GM18507 (cell line): ENCODE measurements around the gene CRACR2A.

Source experiments
- DNase-seq: peaks from one replicate; pipeline ENCODE4 v3.0.0; 2011; ENCODE audit warnings: low read depth; ENCODE audit not compliant: insufficient read length; ENCODE audit errors: extremely low spot score
- FAIRE-seq: peaks from 2 replicates; lab custom pipeline; 2011; peaks lifted over from hg19 to GRCh38; lab: Jason Lieb, UNC

CRACR2A gene

DNA sequence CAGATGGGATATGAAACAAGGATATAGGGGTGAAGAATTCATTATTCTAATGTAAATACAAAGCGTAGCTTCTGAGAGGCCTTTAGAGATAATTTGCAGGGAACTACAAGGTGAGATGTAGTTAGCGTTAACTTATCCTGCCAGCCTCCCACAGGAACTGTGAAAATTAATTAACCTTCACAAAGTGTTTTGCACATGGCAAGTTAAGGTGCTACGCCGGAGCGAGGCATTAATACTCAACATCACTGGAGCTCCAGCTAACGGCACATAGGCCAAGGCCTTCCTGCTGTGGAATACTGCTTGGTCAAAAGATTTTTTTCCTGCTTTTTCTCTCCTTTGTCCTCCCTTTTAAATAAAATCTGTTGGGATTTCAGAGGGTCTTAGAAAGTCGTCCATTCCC, 86.5 kb downstream of the CRACR2A start:
- DNase-seq: no peak
- no peak for FAIRE-seq

DNA sequence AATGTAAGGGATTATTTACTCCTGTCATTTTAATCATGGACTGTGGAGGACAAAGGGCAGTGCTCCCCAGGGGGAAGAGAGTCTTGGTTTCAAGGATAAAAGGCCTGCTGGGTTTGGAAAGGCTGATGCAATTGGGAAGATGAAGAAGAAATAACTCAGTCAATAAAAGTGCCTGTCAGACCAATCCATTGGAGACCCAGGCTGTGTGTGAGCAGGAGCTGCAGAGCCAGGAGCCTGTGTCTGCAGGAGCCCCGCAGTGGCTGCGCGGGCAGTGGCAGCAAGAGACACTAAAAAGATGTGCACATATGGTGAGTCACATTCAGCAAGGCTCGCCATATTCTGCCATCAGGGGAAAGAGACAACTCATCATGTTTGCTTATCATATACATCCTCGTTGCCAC, 90.4 kb downstream of the CRACR2A start:
- no peak for FAIRE-seq
- DNase-seq: no peak

DNA sequence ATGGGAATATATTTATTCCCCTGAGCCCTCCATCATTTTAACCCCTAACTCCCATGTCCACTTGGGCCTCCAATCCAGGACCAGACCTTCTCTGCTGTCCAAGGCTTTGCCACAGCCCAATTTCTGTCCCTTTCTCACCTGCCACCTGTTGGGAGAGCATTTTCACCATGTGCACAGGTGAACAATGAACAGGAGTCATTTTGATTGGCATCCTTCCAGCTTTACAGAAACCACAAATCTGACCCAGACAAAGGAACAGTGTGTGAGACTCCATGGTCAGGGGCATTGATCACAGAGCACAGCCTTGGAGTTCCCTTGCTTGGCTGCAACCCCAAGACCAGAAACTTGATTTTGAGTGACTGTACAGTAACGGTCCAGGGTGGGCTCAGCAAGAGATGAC, 91.9 kb downstream of the CRACR2A start:
- DNase-seq (no peak), FAIRE-seq (no peak)

DNA sequence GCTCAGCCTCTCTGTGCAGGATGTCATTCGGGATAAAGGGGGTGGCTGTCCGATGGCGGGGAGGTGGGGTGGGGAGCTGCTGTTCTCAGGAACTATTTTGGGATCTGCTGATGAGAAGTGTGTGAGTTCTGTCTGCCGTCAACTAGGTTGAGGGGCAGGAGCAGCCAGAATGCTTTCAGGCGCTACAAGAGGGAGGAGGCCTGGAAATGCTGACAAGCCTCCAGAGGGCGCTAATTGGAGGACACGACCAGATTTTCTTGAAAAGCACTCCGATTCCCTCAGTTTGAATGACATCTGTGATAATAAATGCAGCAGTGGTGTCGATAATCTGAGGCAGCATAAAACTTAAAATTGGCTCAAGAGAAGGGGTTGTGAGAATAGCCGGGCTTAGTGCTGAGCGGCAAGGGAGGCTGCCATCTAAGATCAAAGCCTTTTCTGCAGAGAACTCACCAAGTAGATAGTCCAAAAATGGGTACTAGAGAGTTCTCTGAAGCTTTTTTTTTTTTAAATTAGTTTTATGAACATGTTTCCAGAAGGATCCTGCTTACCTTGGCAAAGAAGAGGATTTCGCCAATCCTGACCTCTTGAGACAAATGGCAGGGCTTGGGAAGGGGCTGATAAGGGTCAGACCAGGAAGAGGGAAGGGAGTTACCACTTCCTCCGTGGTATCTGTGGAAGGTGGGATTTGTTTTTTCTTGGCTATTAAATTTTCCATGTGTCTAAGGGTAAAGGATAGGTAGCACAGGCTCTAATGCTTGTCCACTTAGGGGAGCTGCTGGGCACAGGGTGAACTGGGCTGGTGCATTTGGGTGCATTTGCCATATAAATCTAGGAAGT, 94.4 kb downstream of the CRACR2A start:
- no peak for FAIRE-seq

DNA sequence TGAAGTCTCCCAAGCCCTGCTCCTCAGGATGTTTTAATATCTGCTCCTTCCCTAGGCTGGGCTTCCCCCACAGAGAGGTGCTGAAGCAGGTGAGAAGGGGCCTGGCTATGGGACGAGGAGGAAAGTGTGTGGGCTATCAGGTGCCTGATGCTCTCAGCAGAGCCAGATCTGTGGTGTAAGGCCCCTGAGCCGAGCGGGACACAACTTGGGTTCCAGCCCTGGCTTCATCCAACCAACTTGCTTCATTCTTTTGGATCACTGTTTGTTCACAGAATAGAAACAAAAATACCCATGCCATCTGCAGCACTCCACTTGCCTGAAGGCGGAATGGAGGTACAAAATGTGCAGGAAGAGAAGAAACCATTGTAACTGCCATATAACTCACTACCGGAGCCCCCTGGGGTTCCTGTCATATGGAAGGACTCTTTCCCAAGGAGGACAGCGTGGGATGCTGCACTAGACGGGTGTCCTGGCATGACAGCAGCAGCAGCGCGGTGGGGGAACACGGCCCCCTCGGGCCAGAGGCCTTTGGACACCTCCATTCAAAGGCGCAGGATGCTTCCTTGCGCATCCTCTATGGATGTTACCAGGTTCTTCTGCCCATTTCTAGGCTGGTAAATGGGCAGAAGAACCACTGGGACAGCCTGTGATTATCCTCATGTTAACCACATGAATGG, 95.8 kb downstream of the CRACR2A start:
- DNase-seq (no peak), FAIRE-seq (no peak)

More for the DNA sequence above, 94.4 kb downstream of the CRACR2A start:
- no peak for DNase-seq

DNA sequence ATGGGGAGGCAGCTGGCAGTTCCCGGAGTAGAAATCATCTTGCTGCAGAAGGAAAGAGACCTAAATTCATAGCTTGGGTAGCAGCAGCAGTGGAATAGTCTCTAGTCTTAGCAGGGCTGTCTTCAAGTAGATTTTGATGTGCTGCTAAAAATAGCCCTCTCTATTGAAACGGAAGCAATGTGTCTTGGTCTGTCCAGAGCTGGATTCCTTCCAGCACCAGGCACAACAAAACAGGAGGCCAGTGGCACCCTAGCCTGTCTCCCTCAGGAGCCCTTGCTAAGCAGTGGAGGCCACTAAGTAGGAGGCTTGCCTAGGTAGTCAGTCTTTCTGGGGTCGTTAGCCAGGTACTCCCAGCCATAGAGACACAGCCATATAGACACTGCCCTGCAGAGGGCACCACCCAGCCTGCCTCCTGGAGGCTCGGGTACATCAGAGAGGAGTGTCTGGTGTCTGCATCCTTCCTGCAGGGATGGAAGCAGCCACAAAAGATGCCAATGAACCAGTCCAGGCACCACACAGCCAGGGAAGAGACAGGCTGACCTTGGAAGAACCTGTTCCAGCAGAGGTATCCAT, 97.5 kb downstream of the CRACR2A start:
- FAIRE-seq (no peak), DNase-seq (no peak)

DNA sequence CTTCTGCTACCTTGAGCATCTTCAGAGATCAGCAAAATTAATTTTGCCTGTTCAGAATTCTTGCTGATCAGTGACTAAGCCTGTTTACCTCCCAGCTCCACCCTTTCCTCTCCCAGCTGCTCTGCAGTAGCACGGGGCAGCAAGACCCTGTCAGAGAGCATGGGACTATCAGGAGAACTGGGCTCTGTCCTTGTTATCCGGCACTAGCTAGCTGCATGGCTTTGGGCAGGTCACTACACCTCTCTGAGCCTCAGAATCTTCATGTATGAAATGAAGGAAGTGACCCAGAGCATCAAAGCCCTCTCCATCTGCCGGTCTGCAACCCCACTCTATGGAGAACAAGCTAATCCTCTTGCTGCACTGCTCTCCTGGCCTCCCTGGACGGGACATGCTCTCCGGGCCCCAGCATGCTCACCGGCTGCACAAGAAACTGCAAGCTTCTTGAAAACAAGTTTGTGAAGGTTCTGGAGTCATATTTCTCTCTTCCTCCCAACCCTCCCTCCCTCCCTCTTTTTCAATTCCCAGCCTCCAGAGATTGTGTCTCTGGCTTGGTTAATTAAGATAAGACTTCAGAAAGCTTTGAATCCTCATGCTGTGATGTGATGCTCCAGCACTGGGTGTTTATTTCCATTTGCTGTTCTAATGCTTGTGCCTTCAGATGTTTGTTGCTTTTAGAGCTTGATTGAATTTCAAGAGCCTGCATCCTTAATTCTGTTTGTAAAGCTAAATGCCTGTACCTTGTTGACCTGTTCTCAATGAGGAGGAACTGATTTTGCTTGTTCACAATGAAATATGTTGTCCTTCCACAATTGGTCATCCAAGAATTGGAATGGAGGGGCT, 101.1 kb downstream of the CRACR2A start:
- FAIRE-seq (no peak), DNase-seq (no peak)

DNA sequence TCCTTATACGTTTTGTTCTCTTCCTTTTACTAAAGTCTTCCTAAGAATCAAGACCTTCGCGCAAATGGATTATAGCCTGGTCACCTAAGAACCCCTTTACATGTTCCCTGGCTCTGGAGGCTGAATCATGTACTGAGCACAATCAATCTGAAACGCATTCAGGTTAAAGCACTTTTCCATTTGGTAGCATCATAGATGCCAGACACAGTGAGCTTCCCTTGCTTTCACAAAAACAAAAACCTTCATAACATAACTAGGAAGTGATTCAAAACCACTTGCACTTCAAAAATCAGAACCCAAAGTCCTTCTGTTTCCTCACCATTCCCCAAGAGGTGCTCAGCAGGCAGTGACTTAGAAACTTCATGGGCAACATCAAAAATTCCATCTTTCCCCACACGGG, 105.4 kb downstream of the CRACR2A start:
- no peak for FAIRE-seq
- no peak for DNase-seq

DNA sequence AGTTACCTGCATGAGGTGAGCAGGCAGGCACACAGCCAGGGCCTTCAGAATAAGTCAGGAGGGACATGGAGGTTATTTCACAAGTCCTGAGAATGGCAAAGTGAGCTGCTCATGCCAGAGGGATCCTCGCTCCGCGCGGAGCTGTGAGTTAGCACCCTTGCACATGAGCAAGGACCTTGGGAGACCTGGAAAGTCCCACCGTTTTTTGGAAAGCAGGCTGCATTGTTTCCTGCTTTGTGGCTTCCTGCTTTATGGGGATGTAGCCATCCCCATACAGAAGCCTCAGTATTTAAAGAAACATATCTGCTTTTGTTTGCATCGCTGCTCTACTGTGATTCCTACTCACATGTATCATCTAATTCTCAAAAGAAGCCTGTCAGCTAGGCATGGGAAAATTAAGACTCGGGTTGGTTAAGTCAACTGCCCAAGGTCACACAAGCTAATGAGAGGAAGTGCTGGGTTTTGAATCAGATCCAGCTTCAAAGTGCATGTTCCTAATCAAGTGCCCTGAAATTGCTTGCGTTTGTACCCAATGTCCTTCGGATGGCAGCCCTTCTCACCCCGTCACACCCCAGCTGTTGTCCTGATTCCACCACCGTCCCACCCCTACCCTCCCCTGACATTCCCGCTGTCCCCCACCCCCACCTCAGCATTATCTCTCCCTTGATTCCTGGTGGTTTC, 106.2 kb downstream of the CRACR2A start:
- no peak for DNase-seq
- no peak for FAIRE-seq

DNA sequence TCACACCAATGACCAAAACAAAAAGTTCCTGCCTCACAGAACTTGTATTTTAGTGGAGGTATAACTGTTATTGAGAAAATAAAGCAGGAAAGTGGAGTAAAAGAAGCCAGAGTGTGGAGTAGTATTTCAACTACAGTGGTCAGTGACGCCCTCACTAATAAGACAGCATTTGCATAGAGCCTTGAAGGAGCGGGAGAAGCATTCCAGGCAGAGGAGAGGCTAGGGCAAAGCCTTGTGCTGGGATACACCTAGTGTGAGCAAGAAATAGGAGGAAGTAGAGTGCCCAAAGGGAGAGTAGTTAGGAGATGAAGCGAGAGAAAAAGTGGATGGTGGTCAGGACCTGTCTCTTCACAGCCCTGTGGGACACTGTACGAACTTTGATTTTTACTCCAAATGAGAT, 107.8 kb downstream of the CRACR2A start:
- no peak for DNase-seq
- no peak for FAIRE-seq

DNA sequence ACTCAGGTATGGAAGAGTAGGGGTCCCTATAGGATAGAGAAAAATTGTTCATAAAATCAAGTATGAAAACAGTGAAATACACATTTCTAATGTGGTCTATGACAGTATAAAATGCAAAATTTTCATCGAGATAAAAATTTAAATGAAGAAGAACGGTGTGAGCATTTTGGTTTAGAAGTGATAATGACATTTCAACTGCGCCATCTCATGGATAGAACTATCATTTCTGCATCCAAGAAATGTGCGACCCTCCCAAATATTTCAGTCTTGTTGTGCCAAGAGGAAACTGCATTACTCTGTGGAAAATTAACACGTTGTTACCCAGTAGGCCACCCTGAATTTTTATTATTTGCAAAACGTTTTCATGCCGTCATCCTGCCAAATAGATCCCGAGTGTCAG, 108.8 kb downstream of the CRACR2A start:
- FAIRE-seq (no peak), DNase-seq (no peak)

DNA sequence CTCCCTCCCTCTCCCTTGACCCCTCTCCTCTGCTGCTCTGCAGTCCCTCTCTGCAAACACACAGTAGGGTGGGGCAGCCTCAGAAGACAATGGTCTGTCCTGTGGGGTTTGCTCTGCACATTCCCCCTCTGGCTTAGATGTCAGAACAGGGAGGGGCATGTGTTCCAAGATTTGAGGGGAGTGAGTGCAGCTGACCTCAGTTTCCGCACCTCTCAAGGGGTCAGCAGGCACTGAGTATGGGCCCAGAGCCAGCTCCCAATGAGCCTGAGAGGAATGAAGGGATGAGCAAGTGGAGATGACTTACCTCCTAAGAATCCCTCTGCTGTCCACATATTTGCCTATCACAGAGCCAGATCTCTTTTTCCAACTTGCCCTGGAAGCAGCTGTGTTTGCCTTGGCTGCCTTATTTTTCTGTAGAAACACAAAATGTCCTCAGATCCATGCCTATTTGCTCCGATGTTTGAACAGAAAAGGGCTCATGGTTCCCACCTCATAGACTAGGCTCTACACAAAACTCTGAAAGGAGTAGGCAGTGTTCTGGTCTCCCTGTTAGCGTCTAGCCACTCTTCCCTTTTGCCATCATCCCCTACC, 111.4 kb downstream of the CRACR2A start:
- FAIRE-seq (no peak), DNase-seq (no peak)

DNA sequence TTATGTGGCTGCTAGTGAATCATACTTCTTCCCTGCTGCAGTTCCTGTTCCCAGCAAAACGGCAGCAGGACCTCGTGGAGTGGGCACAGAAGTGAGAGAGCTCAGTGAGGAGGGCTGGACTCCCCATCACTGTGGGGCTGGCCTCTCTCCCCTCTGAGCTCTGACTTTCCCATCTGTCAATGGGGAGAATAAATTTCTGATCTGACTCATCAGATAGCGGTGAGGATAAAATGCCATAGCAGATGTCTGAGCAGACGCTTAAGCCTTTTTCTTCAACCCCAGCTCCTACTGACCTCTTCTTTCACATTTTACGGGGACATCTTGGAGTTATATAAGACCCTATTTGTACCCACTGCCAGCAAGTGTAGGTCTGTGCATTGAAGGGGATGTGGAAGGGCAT, 116.6 kb downstream of the CRACR2A start:
- no peak for FAIRE-seq
- DNase-seq: no peak

DNA sequence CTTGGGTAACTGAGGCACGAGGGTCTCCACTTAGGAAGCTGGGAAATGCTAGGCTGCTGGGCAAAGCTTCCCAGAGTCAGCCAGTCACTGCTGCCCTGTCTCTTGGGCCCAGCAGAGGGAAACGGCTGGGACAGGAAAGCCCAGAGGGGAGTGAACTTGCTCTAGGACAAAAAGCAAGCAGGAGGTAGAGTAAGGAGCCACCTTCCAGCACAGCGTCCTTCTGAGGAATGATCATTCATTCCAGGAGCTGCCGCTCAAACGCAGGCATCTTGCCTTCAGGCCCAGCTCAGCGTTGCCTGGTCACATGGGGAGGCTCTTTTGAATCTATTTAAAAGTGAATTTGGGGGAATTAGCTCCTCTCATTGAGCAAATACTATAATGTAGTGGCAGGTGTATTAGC, 118.6 kb downstream of the CRACR2A start:
- DNase-seq: no peak
- FAIRE-seq: no peak

DNA sequence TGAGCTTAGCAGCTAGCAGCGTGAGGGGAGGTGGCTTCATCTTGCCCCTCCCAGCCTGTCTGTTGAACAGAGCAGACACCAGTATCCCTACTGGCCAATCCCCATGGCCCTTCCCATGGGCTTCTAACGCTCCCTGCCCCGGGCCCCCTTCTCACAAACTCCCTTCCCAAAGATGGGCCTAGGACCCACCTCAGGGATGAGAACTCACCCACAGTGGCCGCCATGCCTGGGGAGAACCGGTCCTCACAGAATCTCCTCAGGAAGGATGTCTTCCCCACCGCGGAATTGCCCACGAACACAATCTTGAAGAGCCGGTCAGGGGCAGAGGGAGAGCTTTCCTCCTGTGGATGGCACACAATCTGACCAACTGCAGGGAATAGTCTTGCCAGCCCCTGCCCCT, 119.5 kb downstream of the CRACR2A start:
- DNase-seq (no peak), FAIRE-seq (no peak)

DNA sequence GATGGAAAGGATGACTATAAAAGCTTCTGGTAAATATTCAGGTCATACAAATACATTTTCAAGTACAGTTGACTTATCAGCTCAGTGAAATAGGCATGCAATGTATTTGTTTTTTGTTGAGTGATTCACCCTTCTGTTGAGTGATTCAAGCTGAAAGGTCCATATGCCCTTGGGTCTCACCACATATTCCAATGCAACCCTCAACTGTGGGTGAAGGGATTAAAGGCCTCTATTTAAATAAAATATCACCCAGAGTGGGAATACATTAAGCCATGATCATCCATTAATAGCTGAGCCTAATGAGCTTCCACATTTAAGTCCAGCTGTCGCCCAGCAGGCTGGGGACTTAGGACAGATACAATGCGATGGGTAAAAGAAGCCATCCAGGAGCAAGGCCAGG, 120.2 kb downstream of the CRACR2A start:
- no peak for DNase-seq
- FAIRE-seq: no peak

DNA sequence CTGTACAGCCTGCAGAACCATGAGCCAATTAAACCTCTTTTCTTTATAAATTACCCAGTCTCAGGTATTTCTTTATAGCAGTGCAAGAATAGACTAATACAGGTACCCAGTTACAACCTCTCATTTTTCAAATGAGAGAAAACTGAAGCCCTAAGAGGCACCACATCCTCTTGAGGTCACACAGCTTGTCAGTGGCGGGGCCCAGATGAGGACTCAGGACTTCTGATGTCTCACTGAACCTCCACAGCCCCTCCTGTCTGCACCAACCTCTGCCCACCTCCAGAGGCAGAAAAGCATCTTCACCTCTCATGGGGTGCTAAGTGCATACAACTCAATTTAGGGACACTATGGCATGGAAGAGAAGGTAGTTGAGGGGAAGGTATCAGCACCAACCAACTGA, 120.7 kb downstream of the CRACR2A start:
- FAIRE-seq (no peak), DNase-seq (no peak)

DNA sequence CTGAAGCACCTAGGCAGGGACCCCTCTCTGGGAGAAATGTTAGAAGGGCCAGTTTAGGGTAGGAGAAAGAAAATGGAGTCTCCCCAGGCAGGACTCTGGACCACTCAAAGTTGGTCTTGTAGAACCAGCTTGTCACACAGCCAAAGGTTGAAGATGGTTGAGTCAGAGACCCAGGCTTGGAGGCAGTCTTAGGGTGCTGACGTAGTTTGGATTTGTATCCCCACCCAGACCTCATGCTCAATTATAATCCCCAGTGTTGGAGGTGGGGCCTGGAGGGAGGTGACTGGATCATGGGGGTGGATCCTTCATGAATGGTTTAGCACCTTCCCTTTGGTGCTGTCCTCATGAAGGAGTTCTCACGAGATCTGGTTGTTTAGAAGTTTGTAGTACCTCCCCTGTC, 121.2 kb downstream of the CRACR2A start:
- no peak for DNase-seq
- no peak for FAIRE-seq

DNA sequence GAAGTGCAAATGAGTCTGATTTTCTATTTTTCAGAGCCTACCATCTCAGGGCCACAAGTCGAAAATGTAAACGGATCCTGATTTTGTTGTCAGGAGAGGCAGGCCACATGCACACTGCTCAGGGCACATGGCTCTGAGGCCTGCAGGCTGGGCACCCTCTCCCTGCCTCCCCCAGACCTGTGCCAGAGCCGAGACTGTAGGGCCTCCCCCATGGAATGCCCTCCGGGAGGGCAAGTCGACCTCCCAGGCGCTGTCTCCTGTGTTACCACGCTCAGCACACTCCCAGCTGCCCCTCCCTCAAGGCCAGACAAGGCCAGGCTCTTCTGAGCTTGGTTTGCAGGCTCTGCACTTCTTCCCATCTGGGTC, 121.7 kb downstream of the CRACR2A start:
- FAIRE-seq: no peak
- no peak for DNase-seq
